Epithelial cell of esophagus (primary cell): ENCODE measurements around the gene FCMR.

Experiments
- DNase-seq: peaks from one replicate; pipeline ENCODE4 v3.0.0; 2010; ENCODE audit warnings: low read depth
- H3K4me3 ChIP-seq: 2 replicates; pipeline ENCODE4 v1.5.1; 2011; ENCODE audit warnings: mild to moderate bottlenecking, low read length, control low read depth
- CTCF ChIP-seq: IDR thresholded peaks from 2 replicates; pipeline ENCODE4 v1.5.1; 2011; ENCODE audit warnings: low read depth, mild to moderate bottlenecking, low read length, control low read depth, inconsistent platforms; ENCODE audit not compliant: insufficient read depth; ENCODE audit errors: missing control alignments

The FCMR gene

GRCh38 chr1:206921772-206922265 lies at the start of gene FCMR:
Gene FCMR, minus strand, starts transcription at chr1:206921941. Its CDS starts 87 bp downstream, at chr1:206921854.
- peak; percentile 32 for DNase-seq
- H3K4me3 ChIP-seq: no peak within 1 kb of the TSS
- no peak for TF ChIP-seq CTCF

GRCh38 chr1:206971029-206971655 lies 49.4 kb upstream of the FCMR start:
- no peak for DNase-seq
- H3K4me3 ChIP-seq: no peak overlapping the region
- no peak for TF ChIP-seq CTCF

- no peak for TF ChIP-seq CTCF
- H3K4me3 ChIP-seq: no peak within 1 kb of the TSS
- no peak for DNase-seq
Measured at GRCh38 chr1:206970446-206970845, 48.7 kb upstream of the FCMR start, which contains the start of gene FCAMR. Gene FCAMR, minus strand, starts transcription at chr1:206970460. Its CDS starts 335 bp downstream, at chr1:206970125.

- H3K4me3 ChIP-seq: no peak overlapping the region
- no peak for DNase-seq
- TF ChIP-seq CTCF: no peak
Measured at GRCh38 chr1:206969090-206969489, 47.3 kb upstream of the FCMR start.

GRCh38 chr1:206967096-206967849 lies 45.5 kb upstream of the FCMR start:
- no peak for TF ChIP-seq CTCF
- no peak overlapping the region for H3K4me3 ChIP-seq
- DNase-seq: no peak

- TF ChIP-seq CTCF: no peak
- no peak for DNase-seq
- no peak overlapping the region for H3K4me3 ChIP-seq
Measured at GRCh38 chr1:206965781-206966180, 44.0 kb upstream of the FCMR start.

- TF ChIP-seq CTCF: no peak
- no peak for DNase-seq
- no peak overlapping the region for H3K4me3 ChIP-seq
Measured at GRCh38 chr1:206963740-206964139, 42.0 kb upstream of the FCMR start.
